Fibroblast of villous mesenchyme (primary cell): ENCODE results near the gene GAS2. TPM values are rescaled to one million over a fixed set of nuclear protein-coding genes. Genes with fewer than 3 reads are reported as not detected.

ENCODE experiments used
- DNase-seq: peaks from one replicate; pipeline ENCODE4 v3.0.0-alpha.2; 2010; ENCODE audit warnings: low read depth
- H3K4me3 ChIP-seq: 2 replicates; pipeline ENCODE4 v1.5.1; 2011; ENCODE audit warnings: low read depth, mild to moderate bottlenecking, low read length
- CTCF ChIP-seq: IDR thresholded peaks from 2 replicates; pipeline ENCODE4 v1.5.1; 2012; ENCODE audit warnings: low read depth, mild to moderate bottlenecking, low read length; ENCODE audit not compliant: insufficient read depth
- total RNA-seq: library from RNA; depleted of rRNA; stranded (reverse); fragments of >200 nt; gene quantifications from 2 replicates; pipeline ENCODE4 v1.2.3, GENCODE V29; 2012

The GAS2 gene
- total RNA-seq, 1 donor = 1.7 TPM

- DNase-seq = no peak
- TF ChIP-seq CTCF = no peak
- H3K4me3 ChIP-seq = no peak overlapping the region
These were observed 9.2 kb upstream of the GAS2 start for GRCh38 chr11:22657101-22657694.

DNA sequence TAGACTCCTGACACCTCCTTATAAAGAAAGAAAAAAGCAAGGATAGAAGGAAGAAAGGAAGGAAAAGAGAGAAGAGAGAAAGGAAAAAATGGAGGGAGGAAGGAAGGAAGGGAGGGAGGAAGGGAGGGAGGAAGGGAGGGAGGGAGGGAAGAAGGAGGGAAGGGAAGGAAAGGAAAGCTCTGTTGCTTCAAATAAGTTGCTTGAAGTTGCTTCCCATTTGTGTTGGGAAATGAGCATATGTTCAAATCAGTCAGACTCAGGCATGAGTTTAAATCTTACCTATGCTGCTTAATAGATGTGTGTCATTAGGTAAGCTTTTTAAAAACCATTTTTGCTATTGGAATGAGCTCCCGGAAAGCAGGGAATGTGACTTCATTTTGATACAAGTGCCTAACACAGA is 6.6 kb upstream of the GAS2 start:
- DNase-seq = no peak
- TF ChIP-seq CTCF = no peak
- H3K4me3 ChIP-seq = no peak overlapping the region

GRCh38 chr11:22666688-22667439 is 453 bp downstream of the GAS2 start:
- no peak overlapping the region for H3K4me3 ChIP-seq
- no peak for DNase-seq
- no peak for TF ChIP-seq CTCF

DNA sequence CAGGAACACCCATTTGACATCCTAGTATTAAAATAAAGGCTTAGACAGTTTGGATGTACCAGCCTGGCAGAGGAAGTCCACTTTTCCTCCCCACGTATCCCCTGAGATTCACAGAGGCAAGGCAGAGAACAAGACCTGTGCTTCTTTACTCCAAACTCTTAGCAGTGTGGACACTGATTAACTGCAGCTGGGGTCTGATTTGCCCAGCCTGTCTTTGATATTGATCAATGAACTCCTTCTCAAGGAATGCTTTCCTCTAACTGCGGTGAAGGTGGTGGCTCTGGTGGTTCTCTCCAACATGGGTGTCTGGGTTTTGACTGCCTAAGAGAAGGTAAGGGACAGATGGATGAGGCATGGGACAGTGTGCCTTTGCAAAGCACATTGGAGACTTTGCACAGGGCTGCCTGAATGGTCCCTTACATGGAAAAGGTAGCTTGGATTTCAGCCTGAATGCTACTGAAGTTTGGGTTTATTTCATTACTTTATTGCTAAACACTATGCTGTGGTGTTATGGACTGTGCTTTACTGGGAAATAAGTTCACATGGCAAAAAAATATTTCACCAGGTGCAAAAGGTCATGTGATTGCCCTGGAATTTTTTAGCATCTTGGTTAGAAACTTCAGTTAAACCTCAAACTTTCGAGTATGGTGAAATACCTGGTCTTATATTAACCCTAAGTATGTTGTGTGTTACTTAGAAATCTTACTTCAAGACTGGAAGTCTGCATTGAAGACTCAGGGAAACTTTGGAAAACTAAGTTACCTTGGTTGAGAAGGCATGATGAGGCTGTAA is 1.8 kb downstream of the GAS2 start:
- DNase-seq = no peak
- TF ChIP-seq CTCF = no peak
- no peak overlapping the region for H3K4me3 ChIP-seq

DNA sequence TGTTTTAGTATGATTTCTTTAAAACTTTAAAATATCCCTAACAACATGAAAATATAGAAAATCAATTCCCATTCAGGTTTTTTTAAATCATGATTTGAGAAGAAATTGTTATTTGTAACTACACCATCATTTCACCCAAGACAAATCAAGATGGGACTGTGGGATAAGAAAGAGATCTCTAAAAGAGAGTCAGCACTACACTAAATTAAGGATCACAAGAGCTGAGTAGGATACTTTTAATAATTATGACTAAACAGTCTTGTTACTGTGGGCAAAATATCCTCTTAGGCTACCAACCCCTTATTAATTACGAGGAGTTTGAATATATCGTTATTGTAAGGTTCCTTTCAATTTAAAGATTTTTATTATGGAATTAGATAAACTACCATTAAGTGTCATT is 3.0 kb downstream of the GAS2 start:
- DNase-seq = no peak
- TF ChIP-seq CTCF = no peak
- no peak overlapping the region for H3K4me3 ChIP-seq

- no peak for DNase-seq
- no peak for TF ChIP-seq CTCF
- H3K4me3 ChIP-seq = no peak overlapping the region
These were observed 4.4 kb downstream of the GAS2 start for GRCh38 chr11:22670830-22671229.
